Astrocyte of the spinal cord (primary cell): Measurements from ENCODE around the gene TWF2.

Experiments
- DNase-seq: peaks from one replicate; pipeline ENCODE4 v3.0.0; 2011; ENCODE audit warnings: low read depth, low spot score
- H3K4me3 ChIP-seq: 2 replicates; pipeline ENCODE4 v1.5.1; 2011; ENCODE audit warnings: low read depth, mild to moderate bottlenecking, low read length, moderate library complexity
- in situ Hi-C: cut with HindIII; loops from 2 replicates; pipeline ENCODE4 v1.10.0; 2017; ENCODE audit warnings: low sequenced_read_pairs
- TF ChIP-seq, protein P1 (sequence below): IDR thresholded peaks from 2 replicates; pipeline ENCODE4 v1.5.1; 2012; ENCODE audit warnings: low read depth, mild to moderate bottlenecking, low read length, inconsistent platforms

The TWF2 gene

DNA sequence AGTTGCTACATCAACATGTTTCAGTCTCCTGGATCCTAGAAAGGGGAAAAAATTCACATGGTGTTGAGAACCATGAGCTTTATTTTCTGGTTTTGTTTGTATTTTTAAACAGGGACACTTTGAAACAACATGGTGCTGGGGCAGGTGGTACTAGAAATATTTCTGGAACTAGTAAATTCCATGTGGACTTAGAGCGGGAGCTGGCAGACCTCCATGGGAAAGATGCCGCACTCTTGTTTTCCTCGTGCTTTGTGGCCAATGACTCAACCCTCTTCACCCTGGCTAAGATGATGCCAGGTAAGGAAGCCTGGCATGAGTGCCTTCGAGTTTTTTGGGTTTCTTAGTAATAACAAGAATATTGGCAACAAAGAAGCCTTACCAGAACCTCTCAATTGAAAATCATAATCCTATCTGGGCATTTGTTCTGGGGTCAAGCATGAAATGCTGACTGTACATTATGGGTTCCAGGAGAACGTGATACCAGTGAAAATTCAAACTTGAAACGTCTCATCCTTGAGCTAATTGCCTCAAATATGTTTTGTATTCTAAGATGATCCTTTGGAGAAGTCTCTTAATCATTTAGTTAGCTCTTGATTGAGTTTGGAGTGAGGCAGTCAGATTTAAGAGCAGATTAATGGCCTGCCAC lies 33.1 kb downstream of the TWF2 start:
- in situ Hi-C loops: no loop called here
- TF ChIP-seq, protein P1, sequence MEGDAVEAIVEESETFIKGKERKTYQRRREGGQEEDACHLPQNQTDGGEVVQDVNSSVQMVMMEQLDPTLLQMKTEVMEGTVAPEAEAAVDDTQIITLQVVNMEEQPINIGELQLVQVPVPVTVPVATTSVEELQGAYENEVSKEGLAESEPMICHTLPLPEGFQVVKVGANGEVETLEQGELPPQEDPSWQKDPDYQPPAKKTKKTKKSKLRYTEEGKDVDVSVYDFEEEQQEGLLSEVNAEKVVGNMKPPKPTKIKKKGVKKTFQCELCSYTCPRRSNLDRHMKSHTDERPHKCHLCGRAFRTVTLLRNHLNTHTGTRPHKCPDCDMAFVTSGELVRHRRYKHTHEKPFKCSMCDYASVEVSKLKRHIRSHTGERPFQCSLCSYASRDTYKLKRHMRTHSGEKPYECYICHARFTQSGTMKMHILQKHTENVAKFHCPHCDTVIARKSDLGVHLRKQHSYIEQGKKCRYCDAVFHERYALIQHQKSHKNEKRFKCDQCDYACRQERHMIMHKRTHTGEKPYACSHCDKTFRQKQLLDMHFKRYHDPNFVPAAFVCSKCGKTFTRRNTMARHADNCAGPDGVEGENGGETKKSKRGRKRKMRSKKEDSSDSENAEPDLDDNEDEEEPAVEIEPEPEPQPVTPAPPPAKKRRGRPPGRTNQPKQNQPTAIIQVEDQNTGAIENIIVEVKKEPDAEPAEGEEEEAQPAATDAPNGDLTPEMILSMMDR: no peak
- no peak overlapping the region for H3K4me3 ChIP-seq
- peak; percentile 39 for DNase-seq

DNA sequence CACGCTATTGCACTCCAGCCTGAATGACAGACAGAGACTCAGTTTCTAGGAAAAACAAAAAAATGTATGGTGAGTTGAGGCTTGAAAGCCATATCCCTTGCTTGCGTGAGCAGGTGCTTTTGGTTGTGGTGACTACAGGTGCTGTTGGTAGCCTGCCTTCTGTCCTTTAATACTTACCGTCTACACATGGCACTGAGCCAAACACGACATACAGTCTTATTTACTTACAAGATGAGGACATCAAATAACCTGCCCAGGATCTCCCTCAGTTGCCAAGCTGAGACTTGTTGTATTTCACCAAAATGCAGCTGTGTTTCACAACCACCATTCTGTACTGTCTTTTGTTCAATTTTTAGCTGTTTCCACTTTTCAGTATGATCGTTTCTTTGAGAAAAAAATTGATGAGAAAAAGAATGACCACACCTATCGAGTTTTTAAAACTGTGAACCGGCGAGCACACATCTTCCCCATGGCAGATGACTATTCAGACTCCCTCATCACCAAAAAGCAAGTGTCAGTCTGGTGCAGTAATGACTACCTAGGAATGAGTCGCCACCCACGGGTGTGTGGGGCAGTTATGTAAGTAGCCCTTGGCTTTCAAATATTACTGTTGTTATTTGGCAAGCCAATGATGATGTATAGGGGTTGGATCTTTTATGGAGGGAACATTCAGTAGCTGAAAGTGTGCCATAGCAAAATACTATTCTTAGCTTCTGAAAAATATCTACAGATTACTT lies 34.5 kb downstream of the TWF2 start:
- TF ChIP-seq, protein P1: no peak
- no peak overlapping the region for H3K4me3 ChIP-seq
- no peak for DNase-seq
- in situ Hi-C loops: no loop called here

DNA sequence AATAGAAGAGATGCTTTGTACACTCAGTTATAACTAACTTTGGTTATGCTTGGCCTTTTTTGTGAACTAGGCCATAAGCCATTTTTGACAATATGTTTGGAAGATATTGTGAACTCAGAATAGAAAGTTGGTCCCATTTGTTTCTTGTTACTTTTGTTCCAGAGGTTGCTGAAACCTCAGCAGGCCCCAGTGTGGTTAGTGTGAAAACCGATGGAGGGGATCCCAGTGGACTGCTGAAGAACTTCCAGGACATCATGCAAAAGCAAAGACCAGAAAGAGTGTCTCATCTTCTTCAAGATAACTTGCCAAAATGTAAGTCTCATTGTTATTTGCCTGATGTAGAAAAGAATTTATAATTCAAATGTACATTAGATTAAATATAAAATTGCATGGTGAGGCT lies 35.3 kb downstream of the TWF2 start:
- TF ChIP-seq, protein P1: no peak
- no peak overlapping the region for H3K4me3 ChIP-seq
- DNase-seq: no peak
- in situ Hi-C loops: no loop called here

DNA sequence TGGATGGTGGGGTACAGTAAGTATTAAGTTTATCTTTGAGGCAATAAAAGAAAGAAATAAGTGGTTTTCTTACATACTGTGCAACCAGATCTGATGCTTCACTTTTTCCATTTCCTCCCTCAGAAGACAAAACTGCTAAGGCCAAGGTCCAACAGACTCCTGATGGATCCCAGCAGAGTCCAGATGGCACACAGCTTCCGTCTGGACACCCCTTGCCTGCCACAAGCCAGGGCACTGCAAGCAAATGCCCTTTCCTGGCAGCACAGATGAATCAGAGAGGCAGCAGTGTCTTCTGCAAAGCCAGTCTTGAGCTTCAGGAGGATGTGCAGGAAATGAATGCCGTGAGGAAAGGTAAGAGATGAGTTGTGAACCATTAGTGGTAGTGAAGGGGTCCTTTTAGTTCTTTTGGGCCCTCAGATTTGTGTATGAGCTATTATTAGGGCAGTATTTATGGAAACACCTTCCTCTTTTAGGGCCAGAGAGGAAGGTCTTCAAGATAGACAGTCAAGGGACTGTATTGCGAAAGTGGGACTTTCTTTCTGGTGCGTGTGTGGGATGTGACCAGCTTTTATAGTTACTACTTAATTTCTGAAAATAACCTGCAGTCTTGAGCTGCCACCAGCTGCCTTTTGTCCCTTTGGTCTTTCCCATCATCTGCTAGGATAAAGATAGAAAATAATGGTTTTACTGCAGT lies 36.4 kb downstream of the TWF2 start:
- H3K4me3 ChIP-seq: no peak overlapping the region
- DNase-seq: no peak
- in situ Hi-C loops: no loop called here
- TF ChIP-seq, protein P1: no peak

DNA sequence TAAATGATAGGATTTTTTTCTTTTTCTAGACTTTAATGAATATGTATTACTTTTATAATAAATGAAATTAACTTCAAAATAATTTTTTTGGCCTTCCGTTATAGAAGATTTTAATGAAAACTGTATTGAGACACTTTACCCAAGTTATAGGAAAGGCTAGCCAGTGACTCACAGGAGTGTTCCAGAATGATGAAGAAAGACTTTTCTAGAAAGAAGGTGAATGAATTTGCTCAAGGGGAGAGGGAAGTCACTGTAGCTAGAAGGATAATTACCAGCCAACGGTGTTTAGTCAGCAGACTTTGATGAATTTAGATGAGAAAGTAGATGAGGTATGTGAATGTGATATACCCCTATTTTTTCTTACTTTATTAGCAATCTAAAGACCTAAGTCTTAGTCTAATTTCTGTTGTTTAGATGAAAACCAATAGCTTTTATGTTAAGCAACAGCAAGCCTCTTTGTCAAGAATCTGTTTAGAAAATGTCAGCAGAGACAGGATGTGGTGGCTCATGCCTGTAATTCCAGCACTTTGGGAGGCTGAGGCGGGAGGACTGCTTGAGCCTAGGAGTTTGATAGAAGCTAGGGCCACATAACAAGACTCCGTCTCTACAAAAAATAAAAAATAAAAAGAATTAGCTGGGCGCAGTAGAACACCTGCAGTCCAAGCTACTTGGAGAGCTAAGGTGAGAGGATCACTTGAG lies 37.8 kb downstream of the TWF2 start:
- in situ Hi-C loops: no loop called here
- no peak for DNase-seq
- H3K4me3 ChIP-seq: no peak overlapping the region
- TF ChIP-seq, protein P1: no peak

DNA sequence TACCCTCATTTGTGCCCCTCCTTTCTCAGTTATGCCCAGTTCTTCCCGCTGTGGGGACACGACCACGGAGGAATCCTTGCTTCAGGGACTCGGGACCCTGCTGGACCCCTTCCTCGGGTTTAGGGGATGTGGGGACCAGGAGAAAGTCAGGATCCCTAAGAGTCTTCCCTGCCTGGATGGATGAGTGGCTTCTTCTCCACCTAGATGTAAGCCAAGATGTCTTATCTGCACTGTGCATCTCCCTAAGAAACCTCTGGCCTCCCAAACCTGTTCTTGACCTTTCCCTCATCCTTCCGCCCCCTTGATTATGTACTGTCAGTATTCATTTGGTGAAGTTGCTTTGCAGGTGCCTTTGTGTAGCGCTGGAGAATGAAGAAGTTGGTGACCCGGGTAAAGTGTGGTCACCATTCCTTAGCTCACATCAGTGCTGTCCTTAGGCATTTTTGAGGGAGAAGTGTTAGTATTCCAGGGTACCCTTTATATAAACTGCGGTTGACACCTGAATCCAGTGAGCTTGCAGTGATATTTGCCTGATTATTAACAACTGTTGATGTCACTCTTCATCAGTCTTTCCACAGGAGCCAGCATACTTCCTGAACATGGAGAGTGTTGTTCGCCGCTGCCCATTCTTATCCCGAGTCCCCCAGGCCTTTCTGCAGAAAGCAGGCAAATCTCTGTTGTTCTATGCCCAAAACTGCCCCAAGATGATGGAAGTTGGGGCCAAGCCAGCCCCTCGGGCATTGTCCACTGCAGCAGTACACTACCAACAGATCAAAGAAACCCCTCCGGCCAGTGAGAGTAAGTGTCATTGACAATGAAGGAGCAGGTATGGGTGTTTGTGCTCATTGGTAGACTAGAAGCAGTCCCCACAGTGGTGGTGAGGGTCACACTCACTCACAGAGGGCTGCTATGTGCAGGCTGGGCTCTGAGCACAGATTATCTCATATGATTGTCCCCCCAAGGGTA lies 40.0 kb downstream of the TWF2 start:
- in situ Hi-C loops: no loop called here
- DNase-seq: no peak
- H3K4me3 ChIP-seq: peak overlapping the region; percentile 90
- TF ChIP-seq, protein P1: no peak
